H1 (cell line): Measurements from ENCODE around the gene NANOS3. TPM values are rescaled to one million over a fixed set of nuclear protein-coding genes. Genes with fewer than 3 reads are reported as not detected.

Source experiments
- CTCF ChIA-PET: fragments of 300-600 bp; sonication (Branson Sonifier 250); formaldehyde crosslinking; loops from one replicate; lab custom pipeline; 2021; ENCODE audit not compliant: partially characterized antibody; lab: Charles Lee
- POLR2A ChIA-PET: fragments of 300-600 bp; sonication (Branson Sonifier 250); formaldehyde crosslinking; loops from one replicate; lab custom pipeline; 2021; ENCODE audit warnings: inconsistent platforms; ENCODE audit not compliant: partially characterized antibody; lab: Charles Lee
- DNase-seq, 2 experiments: peaks; one replicate each; pipeline versions ENCODE4 v3.0.0 to v3.0.0-alpha.2; 2010 to 2022; ENCODE audit warnings: low spot score in 2 of 2, low read depth in 1 of 2, mixed read lengths in 1 of 2
- FAIRE-seq: peaks from 2 replicates; lab custom pipeline; 2011; peaks lifted over from hg19 to GRCh38; lab: Jason Lieb, UNC
- H2AFZ ChIP-seq: 2 replicates; pipeline ENCODE4 v1.8.1; 2012; ENCODE audit warnings: low read length, inconsistent platforms
- H2AK5ac ChIP-seq: 2 replicates; pipeline ENCODE4 v1.6.1; 2013; ENCODE audit warnings: low read depth, low read length
- H2BK120ac ChIP-seq: replicated peaks from 2 replicates; pipeline ENCODE3; 2013; ENCODE audit warnings: low read depth, low read length, inconsistent platforms
- H2BK12ac ChIP-seq: 2 replicates; pipeline ENCODE4 v1.6.1; 2013; ENCODE audit warnings: low read depth, low read length
- H2BK15ac ChIP-seq: 2 replicates; pipeline ENCODE4 v1.6.1; 2013; ENCODE audit warnings: low read length
- H2BK20ac ChIP-seq: 2 replicates; pipeline ENCODE4 v1.6.1; 2013; ENCODE audit warnings: low read length
- H2BK5ac ChIP-seq: 2 replicates; pipeline ENCODE4 v1.6.1; 2013; ENCODE audit warnings: low read depth, low read length
- H3K14ac ChIP-seq: 2 replicates; pipeline ENCODE4 v1.6.1; 2013; ENCODE audit warnings: inconsistent platforms; ENCODE audit not compliant: insufficient read length
- H3K18ac ChIP-seq: 2 replicates; pipeline ENCODE4 v1.6.1; 2013; ENCODE audit warnings: low read length; ENCODE audit errors: extremely low read depth
- H3K23ac ChIP-seq: 2 replicates; pipeline ENCODE4 v1.6.1; 2013; ENCODE audit warnings: inconsistent platforms; ENCODE audit not compliant: insufficient read length
- H3K23me2 ChIP-seq: 2 replicates; pipeline ENCODE4 v1.6.1; 2013; ENCODE audit warnings: low read depth, low read length
- H3K27ac ChIP-seq: 2 replicates; pipeline ENCODE4 v1.6.1; 2011; ENCODE audit warnings: low read depth, low read length, inconsistent platforms
- H3K27me3 ChIP-seq, 4 experiments: replicated peaks in 1 of 4; 1 replicate in 1 of 4; 2 replicates in 3 of 4; pipeline versions ENCODE4 v1.6.1 to v1.8.1; 2011 to 2013; ENCODE audit warnings: low read length in 3 of 4, mild to moderate bottlenecking in 3 of 4, inconsistent platforms in 2 of 4, mixed read lengths in 2 of 4, moderate library complexity in 1 of 4; ENCODE audit not compliant: control insufficient read depth in 3 of 4, insufficient read depth in 3 of 4; ENCODE audit errors: extremely low read depth in 1 of 4
- H3K36me3 ChIP-seq, 4 experiments: 2 replicates each; pipeline versions ENCODE4 v1.6.1 to v1.8.1; 2011 to 2013; ENCODE audit warnings: mild to moderate bottlenecking in 4 of 4, low read length in 3 of 4, moderate library complexity in 2 of 4, control low read depth in 1 of 4, inconsistent platforms in 1 of 4; ENCODE audit not compliant: insufficient read depth in 4 of 4, control insufficient read depth in 2 of 4
- H3K4ac ChIP-seq: replicated peaks from 2 replicates; pipeline ENCODE3; 2013; ENCODE audit warnings: low read length, low read depth, mixed read lengths, inconsistent platforms; ENCODE audit not compliant: insufficient read length
- H3K4me1 ChIP-seq, 4 experiments: replicated peaks in 1 of 4; 1 replicate in 1 of 4; 2 replicates in 3 of 4; pipeline versions ENCODE4 v1.6.1 to v1.8.1; 2011 to 2013; ENCODE audit warnings: low read length in 3 of 4, inconsistent platforms in 2 of 4, mixed read lengths in 1 of 4; ENCODE audit not compliant: insufficient read depth in 4 of 4, control insufficient read depth in 3 of 4
- H3K4me2 ChIP-seq, 2 experiments: 2 replicates each; pipeline versions ENCODE4 v1.6.1 to v1.8.1; 2011 to 2013; ENCODE audit warnings: low read depth in 2 of 2, low read length in 2 of 2, control low read depth in 1 of 2, inconsistent platforms in 1 of 2, mild to moderate bottlenecking in 1 of 2; ENCODE audit not compliant: insufficient read depth in 1 of 2
- H3K4me3 ChIP-seq, 4 experiments: fragments of 200-600, 300-600 bp in 1 of 4; sonication (generic), shearing (Covaris generic), sonication (Bioruptor Twin) in 1 of 4; 2 replicates each; pipeline versions ENCODE4 v1.5.1 to v1.8.1; 2011 to 2016; ENCODE audit warnings: low read length in 4 of 4, low read depth in 3 of 4, control low read depth in 2 of 4, inconsistent platforms in 2 of 4, mild to moderate bottlenecking in 2 of 4, mixed read lengths in 1 of 4, moderate library complexity in 1 of 4; ENCODE audit not compliant: insufficient read depth in 2 of 4; ENCODE audit errors: extremely low read depth in 1 of 4
- H3K56ac ChIP-seq: replicated peaks from 2 replicates; pipeline ENCODE3; 2013; ENCODE audit warnings: low read depth, mild to moderate bottlenecking, mixed read lengths, low read length, inconsistent platforms; ENCODE audit not compliant: insufficient read length
- H3K79me1 ChIP-seq: 2 replicates; pipeline ENCODE4 v1.6.1; 2013; ENCODE audit warnings: low read depth, low read length, control low read depth
- H3K79me2 ChIP-seq, 2 experiments: 2 replicates each; pipeline versions ENCODE4 v1.6.1 to v1.8.1; 2012 to 2013; ENCODE audit warnings: low read length in 2 of 2, mild to moderate bottlenecking in 2 of 2, inconsistent platforms in 1 of 2; ENCODE audit not compliant: insufficient read depth in 2 of 2, control insufficient read depth in 1 of 2
- H3K9ac ChIP-seq, 4 experiments: replicated peaks in 1 of 4; 1 replicate in 1 of 4; 2 replicates in 3 of 4; pipeline versions ENCODE4 v1.6.1 to v1.8.1; 2011 to 2013; ENCODE audit warnings: low read depth in 3 of 4, low read length in 3 of 4, control low read depth in 2 of 4, mild to moderate bottlenecking in 2 of 4, moderate library complexity in 2 of 4, inconsistent platforms in 1 of 4; ENCODE audit errors: extremely low read depth in 1 of 4
- H3K9me3 ChIP-seq, 2 experiments: 2 replicates each; pipeline versions ENCODE4 v1.6.1 to v1.8.1; 2012 to 2013; ENCODE audit warnings: mild to moderate bottlenecking in 2 of 2, moderate library complexity in 2 of 2, control low read depth in 1 of 2, inconsistent platforms in 1 of 2, low read depth in 1 of 2, low read length in 1 of 2, mixed read lengths in 1 of 2; ENCODE audit not compliant: insufficient read depth in 2 of 2
- H4K20me1 ChIP-seq, 2 experiments: replicated peaks in 1 of 2; 2 replicates each; pipeline versions ENCODE3 to v1.8.1; 2011 to 2013; ENCODE audit warnings: inconsistent platforms in 2 of 2, low read length in 2 of 2, mild to moderate bottlenecking in 1 of 2; ENCODE audit not compliant: insufficient read depth in 2 of 2, control insufficient read depth in 1 of 2
- H4K5ac ChIP-seq: 2 replicates; pipeline ENCODE4 v1.6.1; 2013; ENCODE audit warnings: low read length, low read depth, mixed read lengths, inconsistent platforms; ENCODE audit not compliant: insufficient read length
- H4K8ac ChIP-seq: 2 replicates; pipeline ENCODE4 v1.8.0; 2013; ENCODE audit warnings: mild to moderate bottlenecking, moderate library complexity, low read length, inconsistent platforms; ENCODE audit not compliant: insufficient read depth; ENCODE audit errors: extremely low read depth
- H4K91ac ChIP-seq: replicated peaks from 2 replicates; pipeline ENCODE3; 2013; ENCODE audit warnings: low read length, mixed read lengths, inconsistent platforms; ENCODE audit not compliant: insufficient read length
- TAF1 ChIP-seq: IDR thresholded peaks from 2 replicates; pipeline ENCODE4 v1.6.1; 2011; ENCODE audit warnings: mild to moderate bottlenecking, low read depth, low read length
- ZNF274 ChIP-seq: IDR thresholded peaks from 2 replicates; pipeline ENCODE4 v1.7.0; 2012; ENCODE audit warnings: low read length, borderline replicate concordance; ENCODE audit errors: extremely low read depth
- WGBS, 2 experiments: shearing (Covaris generic) in 1 of 2; methylation state at CpG; one replicate each; pipeline versions ENCODE4 v1.1.6 to v1.1.7; 2013 to 2015; ENCODE audit warnings: low lambda C conversion rate in 2 of 2, mixed read lengths in 2 of 2, inconsistent platforms in 1 of 2, low coverage in 1 of 2, missing lambda C conversion rate in 1 of 2; ENCODE audit not compliant: insufficient replicate concordance in 2 of 2, insufficient coverage in 1 of 2, insufficient read length in 1 of 2; ENCODE audit errors: extremely low coverage in 1 of 2, missing lambda C conversion rate in 1 of 2; 5-methylcytosine and 5-hydroxymethylcytosine counted together
- polyA plus RNA-seq, 7 experiments: library from polyadenylated mRNA; depleted of rRNA in 3 of 7; stranded (reverse) in 5 of 7; unstranded in 2 of 7; fragments of >200 nt in 5 of 7; fragments of 200-250 nt in 2 of 7; gene quantifications; 1 replicate in 5 of 7; 2 replicates in 1 of 7; 4 replicates in 1 of 7; pipeline versions ENCODE4 v1.2.1 to v1.2.3, GENCODE V29; 2011 to 2013; ENCODE audit warnings: missing spikeins in 2 of 7, mixed read lengths in 2 of 7
- total RNA-seq: library from RNA; stranded (reverse); fragmentation: NEBNext Ultra II Directional; extraction: Animal tissue kit (Norgen Biotek cat#: 25700); gene quantifications from 2 replicates; pipeline ENCODE4 v1.2.1, GENCODE V29; 2021
- TF ChIP-seq, protein P1 (sequence below): IDR thresholded peaks from 2 replicates; pipeline ENCODE4 v1.6.1; 2012; ENCODE audit warnings: inconsistent platforms

Gene NANOS3
- total and polyA plus RNA-seq, 2 of the 8 experiments (the other 6 are each of a cell fraction or from before 2014, with no cell fraction given) = 0.62 TPM; not detected in 1

DNA sequence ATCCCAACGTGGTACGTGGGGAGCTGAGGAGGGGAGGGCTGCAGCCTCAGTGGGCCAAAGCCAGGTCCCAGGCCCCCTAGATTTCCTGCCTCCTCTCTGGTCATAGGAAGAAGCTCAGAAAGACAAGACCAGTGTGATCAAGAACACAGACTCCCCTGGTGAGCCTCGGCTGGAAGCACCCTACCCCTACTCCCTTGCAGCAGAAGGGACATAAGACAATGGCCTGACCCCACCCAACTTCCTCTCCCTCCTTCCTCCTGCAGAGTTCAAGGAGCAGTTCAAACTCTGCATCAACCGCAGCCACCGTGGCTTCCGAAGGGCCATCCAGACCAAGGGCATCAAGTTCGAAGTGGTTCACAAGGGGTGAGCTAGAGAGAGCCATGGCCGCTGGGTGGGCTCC, 49.8 kb downstream of the NANOS3 start:
- no peak overlapping the region for H3K27ac ChIP-seq

More for the DNA sequence above, 49.8 kb downstream of the NANOS3 start:
- Histone ChIP-seq H2BK15ac (no peak overlapping the region), H3K56ac (no peak overlapping the region), H2AK5ac (no peak overlapping the region), H3K79me2 (no peaks in the 10 kb centered on the region), H2AFZ (no peak overlapping the region), H4K5ac (no peak overlapping the region), H3K9ac (no peak overlapping the region), H3K18ac (no peak overlapping the region), H3K23ac (no peak overlapping the region), H2BK12ac (no peak overlapping the region), H3K9me3 (no peaks in the 10 kb centered on the region), H3K27me3 (no peaks in the 10 kb centered on the region), H4K91ac (no peak overlapping the region), H3K23me2 (no peaks in the 10 kb centered on the region), H3K14ac (no peak overlapping the region), H3K4me3 (no peak overlapping the region), H3K4me2 (no peak overlapping the region), H2BK5ac (no peak overlapping the region), H3K79me1 (no peaks in the 10 kb centered on the region), H2BK20ac (no peak overlapping the region), H4K8ac (no peak overlapping the region; the same call in 1 of the 2 replicates), H2BK120ac (no peak overlapping the region), H4K20me1 (no peaks in the 10 kb centered on the region), H3K4me1 (peaks cover 0 to 5% (median 0%) of the 10 kb centered on the region in 4 experiments; a peak in 2 of 7 replicates), H3K36me3 (peaks cover 4 to 38% (median 25%) of the 10 kb centered on the region in 4 experiments; a peak in 7 of 8 replicates), H3K4ac (no peak overlapping the region)
- DNase-seq (no peak), FAIRE-seq (no peak)
- ChIA-PET POLR2A (interaction anchor here (1.1 to 1.4 kb wide), 2 partner anchors 9 to 28 kb away, joined by 3 read pairs; no protein-coding TSS in a partner anchor), CTCF (interaction anchor here (0.8 to 1.0 kb wide), 5 partner anchors 9 to 122 kb away, joined by 3 to 4 read pairs (median 3); no protein-coding TSS in a partner anchor)
- TF ChIP-seq TAF1 (no peak), ZNF274 (no peak)
- TF ChIP-seq, protein P1, sequence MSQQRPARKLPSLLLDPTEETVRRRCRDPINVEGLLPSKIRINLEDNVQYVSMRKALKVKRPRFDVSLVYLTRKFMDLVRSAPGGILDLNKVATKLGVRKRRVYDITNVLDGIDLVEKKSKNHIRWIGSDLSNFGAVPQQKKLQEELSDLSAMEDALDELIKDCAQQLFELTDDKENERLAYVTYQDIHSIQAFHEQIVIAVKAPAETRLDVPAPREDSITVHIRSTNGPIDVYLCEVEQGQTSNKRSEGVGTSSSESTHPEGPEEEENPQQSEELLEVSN = no peak
- 95% methylated on average over 8 of the region's 8 CpGs; no CpG with 5 or more reads in 1 of the 2 experiments for WGBS, 2 experiments
